ENCODE results near the gene DAZAP1.

DNA sequence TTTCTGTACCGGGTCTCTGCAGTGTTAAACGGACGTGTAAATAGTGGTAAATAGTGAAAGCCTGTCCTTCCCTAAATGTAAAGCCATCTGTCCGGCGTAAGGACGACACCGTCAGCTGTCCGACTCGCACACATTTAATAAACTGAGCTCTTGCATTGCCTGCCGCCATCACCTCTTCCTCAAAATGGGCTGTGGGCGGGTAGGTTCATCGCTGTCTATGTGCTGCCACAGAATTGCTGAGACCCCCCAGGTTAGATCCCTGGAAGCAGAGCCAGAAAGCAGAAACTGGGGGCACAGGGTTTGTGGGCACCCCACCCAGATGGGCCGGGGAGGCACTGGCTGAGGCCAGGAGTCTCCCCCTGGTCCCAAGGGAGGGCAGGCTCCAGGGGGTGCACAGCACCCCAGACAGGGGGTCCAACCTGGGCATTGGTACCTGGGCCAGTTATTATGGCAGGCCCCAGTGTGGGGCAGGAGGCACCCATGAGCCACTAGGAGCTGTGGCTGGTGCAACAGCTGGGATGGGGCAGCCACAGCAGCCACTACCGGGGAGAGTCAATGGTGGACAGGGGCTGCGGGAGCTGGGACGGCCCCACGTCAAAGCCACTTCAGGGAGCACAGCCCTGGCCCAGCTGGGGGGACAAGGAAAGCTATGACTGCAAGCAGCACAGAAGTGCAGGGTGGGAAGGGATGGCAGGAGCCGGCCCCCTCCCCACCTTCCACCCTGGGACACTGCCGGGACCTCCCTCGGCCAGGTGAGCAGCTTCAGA lies 65.9 kb downstream of the DAZAP1 start:
- TF ChIP-seq, protein P1, sequence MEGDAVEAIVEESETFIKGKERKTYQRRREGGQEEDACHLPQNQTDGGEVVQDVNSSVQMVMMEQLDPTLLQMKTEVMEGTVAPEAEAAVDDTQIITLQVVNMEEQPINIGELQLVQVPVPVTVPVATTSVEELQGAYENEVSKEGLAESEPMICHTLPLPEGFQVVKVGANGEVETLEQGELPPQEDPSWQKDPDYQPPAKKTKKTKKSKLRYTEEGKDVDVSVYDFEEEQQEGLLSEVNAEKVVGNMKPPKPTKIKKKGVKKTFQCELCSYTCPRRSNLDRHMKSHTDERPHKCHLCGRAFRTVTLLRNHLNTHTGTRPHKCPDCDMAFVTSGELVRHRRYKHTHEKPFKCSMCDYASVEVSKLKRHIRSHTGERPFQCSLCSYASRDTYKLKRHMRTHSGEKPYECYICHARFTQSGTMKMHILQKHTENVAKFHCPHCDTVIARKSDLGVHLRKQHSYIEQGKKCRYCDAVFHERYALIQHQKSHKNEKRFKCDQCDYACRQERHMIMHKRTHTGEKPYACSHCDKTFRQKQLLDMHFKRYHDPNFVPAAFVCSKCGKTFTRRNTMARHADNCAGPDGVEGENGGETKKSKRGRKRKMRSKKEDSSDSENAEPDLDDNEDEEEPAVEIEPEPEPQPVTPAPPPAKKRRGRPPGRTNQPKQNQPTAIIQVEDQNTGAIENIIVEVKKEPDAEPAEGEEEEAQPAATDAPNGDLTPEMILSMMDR (IDR thresholded peaks at IDR 0.05; ENCODE audit: insufficient read depth, low read length, poor library complexity, severe bottlenecking): no peak
- TF ChIP-seq EZH2phosphoT487 (conservative IDR thresholded peaks at IDR 0.05; ENCODE audit: low read length): no peak
